GM12873 (cell line): ENCODE measurements around the gene ADGRG4.

Source experiments
- CTCF ChIP-seq: IDR thresholded peaks from 2 replicates; pipeline ENCODE4 v1.5.1; 2012; ENCODE audit warnings: low read depth, mild to moderate bottlenecking, moderate library complexity, low read length, control low read depth; ENCODE audit not compliant: insufficient read depth; ENCODE audit errors: missing control alignments

The ADGRG4 gene

DNA sequence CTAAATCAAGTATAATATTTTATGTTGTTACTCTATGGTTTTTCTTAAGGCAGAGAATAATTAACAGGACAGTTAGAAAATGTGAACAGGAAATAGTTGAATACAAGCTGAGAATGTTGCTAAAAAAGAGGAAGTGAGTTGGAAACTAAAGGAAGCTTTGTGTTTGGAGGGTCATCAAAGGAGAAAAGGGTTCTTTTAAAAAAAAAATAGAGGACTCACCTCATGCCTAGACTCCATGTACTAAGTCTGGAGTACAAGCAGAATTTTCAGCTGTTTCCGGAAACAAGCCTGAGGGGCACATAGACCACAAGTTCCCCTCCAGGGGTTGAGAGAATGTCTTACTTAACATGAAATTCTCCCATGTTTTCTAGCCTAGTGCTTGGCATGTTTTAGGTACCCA, 29.5 kb upstream of the ADGRG4 start:
- TF ChIP-seq CTCF, result no peak

DNA sequence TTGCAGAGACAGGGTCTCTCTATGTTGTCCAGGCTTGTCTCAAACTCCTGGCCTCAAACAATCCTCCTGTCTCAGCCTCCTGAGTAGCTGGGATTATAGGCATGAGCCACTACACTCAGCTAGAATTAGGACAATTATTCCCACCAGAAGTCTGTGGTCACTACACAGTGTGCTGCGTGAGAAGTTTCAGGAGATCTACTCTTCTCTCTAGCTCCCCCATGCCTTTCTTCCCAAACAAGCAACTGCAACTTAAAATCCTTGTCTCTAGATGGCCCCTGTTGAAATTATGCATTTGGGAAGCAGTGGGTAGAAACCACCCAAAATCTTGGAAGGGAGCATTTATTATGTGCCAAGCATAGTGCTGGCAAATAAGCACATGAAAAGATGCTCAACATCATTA, 28.4 kb upstream of the ADGRG4 start:
- TF ChIP-seq CTCF, result peak; percentile 3

GRCh38 chrX:136273986-136274385, 26.8 kb upstream of the ADGRG4 start:
- TF ChIP-seq CTCF, result no peak

DNA sequence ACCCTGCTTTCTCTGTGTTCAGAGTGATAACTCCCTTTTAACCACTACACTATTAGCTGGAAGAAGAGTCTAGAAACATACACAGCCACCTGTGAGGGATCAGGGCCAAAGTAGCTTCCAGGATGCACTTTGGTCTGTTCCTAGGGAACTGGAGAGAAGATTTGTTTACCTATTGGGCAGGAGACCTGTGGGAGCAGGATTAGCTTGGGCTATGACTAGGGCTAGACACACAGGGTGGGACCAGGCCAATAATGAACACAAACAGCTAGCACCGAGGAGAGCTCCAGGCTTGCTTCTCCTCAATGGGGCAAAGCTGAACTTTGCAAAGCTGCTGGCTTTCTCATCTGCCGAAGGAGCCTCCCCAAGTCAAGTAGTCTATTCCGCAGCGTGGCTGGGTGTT, 25.2 kb upstream of the ADGRG4 start:
- TF ChIP-seq CTCF, result no peak

DNA sequence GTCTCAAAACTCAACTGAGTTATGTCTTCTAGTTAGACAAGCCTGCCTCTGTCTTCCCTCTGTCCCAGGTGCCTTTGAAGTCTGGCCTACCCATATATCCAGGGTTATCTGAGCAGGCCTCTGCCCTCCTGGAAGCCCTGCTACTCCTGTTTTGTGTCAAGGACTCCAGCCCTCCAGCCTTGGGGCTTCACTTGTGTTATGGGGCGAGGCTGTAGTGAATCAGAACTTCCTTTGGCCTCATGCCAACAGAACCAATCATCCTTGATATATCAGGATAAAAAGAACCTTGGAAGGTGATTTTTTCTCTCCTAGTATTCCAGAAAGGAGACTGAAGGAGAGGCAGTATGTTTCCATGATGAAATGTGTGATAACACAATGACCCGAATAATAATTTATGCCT, 8.9 kb upstream of the ADGRG4 start:
- TF ChIP-seq CTCF, result no peak

GRCh38 chrX:136292656-136293055, 8.1 kb upstream of the ADGRG4 start:
- TF ChIP-seq CTCF, result no peak

GRCh38 chrX:136295380-136295779, 5.4 kb upstream of the ADGRG4 start:
- no peak for TF ChIP-seq CTCF

GRCh38 chrX:136303041-136303440, 2.3 kb downstream of the ADGRG4 start:
- no peak for TF ChIP-seq CTCF
